Measurements from ENCODE around the gene MICALL2. TPM values are rescaled to one million over a fixed set of nuclear protein-coding genes. Genes with fewer than 3 reads are reported as not detected.

Gene MICALL2
- total RNA-seq, 1 donor from 2014 or later, result 18.9 TPM

DNA sequence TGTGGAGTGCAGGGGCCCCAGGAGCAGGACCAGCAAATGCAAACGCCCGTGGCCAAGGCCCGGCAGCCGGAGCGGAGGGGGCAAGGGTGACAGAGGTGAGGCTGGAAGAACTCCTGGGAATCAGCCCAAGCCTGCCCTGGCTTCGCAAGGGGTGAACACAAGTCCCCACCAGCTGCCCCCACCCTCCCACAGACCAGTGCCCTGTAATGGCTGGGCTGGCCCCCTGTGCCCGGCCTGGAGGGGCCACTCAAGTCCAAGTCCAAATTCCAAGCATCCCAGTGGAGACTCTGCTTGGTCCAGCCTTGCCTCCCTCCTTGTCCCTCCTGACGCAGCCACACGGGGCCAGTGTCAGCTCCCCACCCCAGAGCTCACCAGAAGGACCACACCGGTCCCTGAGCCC, 28.0 kb downstream of the MICALL2 start:
- H3K27me3 Mint-ChIP-seq (ENCODE audit: low read depth), result peaks cover 24% of the 10 kb centered on the region
- no peak overlapping the region for H3K4me3 Mint-ChIP-seq
- no peaks in the 10 kb centered on the region for H3K9me3 Mint-ChIP-seq
- no peak overlapping the region for H3K27ac Mint-ChIP-seq
- DNase-seq (ENCODE audit: low spot score in 2 of 2, unreplicated experiment in 2 of 2), result no peak
- TF ChIP-seq, protein P1, sequence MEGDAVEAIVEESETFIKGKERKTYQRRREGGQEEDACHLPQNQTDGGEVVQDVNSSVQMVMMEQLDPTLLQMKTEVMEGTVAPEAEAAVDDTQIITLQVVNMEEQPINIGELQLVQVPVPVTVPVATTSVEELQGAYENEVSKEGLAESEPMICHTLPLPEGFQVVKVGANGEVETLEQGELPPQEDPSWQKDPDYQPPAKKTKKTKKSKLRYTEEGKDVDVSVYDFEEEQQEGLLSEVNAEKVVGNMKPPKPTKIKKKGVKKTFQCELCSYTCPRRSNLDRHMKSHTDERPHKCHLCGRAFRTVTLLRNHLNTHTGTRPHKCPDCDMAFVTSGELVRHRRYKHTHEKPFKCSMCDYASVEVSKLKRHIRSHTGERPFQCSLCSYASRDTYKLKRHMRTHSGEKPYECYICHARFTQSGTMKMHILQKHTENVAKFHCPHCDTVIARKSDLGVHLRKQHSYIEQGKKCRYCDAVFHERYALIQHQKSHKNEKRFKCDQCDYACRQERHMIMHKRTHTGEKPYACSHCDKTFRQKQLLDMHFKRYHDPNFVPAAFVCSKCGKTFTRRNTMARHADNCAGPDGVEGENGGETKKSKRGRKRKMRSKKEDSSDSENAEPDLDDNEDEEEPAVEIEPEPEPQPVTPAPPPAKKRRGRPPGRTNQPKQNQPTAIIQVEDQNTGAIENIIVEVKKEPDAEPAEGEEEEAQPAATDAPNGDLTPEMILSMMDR (IDR thresholded peaks at IDR 0.05; ENCODE audit: unreplicated experiment), result no peak
- no peaks in the 10 kb centered on the region for H3K36me3 Mint-ChIP-seq
- no peaks in the 10 kb centered on the region for H3K4me1 Mint-ChIP-seq

- no peak overlapping the region for H3K4me3 Mint-ChIP-seq
- no peaks in the 10 kb centered on the region for H3K4me1 Mint-ChIP-seq
- H3K9me3 Mint-ChIP-seq, result no peaks in the 10 kb centered on the region
- peaks cover 30% of the 10 kb centered on the region for H3K27me3 Mint-ChIP-seq (ENCODE audit: low read depth)
- TF ChIP-seq, protein P1 (IDR thresholded peaks at IDR 0.05; ENCODE audit: unreplicated experiment), result no peak
- no peaks in the 10 kb centered on the region for H3K36me3 Mint-ChIP-seq
- no peak for DNase-seq (ENCODE audit: low spot score in 2 of 2, unreplicated experiment in 2 of 2)
- H3K27ac Mint-ChIP-seq, result no peak overlapping the region
Measured at GRCh38 chr7:1430056-1430845, 29.0 kb downstream of the MICALL2 start.

GRCh38 chr7:1428941-1429501, 30.2 kb downstream of the MICALL2 start:
- Mint-ChIP-seq H3K27me3 (ENCODE audit: low read depth) (peaks cover 37% of the 10 kb centered on the region), H3K27ac (no peak overlapping the region), H3K4me3 (no peak overlapping the region), H3K36me3 (no peaks in the 10 kb centered on the region), H3K9me3 (no peaks in the 10 kb centered on the region), H3K4me1 (no peaks in the 10 kb centered on the region)
- TF ChIP-seq, protein P1 (IDR thresholded peaks at IDR 0.05; ENCODE audit: unreplicated experiment), result no peak
- DNase-seq (ENCODE audit: low spot score in 2 of 2, unreplicated experiment in 2 of 2), result no peak

DNA sequence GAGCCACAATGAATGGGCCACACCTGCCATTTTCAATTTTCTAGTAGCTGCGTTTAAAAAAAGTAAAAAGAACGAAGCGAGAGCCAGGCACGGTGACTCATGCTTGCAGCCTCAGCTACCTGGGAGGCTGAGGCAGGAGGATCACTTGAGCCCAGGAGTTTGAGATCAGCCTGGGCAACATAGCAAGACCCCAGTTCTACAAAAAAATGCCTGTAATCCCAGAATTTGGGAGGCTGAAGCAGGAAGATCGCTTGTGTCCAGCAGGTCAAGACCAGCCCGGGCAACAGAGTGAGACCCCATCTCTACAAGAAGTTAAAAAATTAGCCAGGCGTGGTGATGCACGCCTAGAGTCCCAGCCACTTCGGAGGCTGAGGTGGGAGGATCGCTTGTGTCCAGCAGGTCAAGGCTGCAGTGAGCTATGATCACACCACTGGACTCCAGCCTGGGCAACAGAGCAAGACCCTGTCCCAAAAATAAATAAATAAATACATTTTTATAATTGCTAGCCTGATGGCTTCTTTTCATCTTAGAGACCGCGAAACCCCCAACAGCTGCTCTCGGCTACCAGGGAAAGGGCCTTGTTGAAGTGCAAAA, 32.1 kb downstream of the MICALL2 start:
- no peaks in the 10 kb centered on the region for H3K36me3 Mint-ChIP-seq
- peaks cover 10% of the 10 kb centered on the region for H3K4me1 Mint-ChIP-seq
- H3K27ac Mint-ChIP-seq, result no peak overlapping the region
- no peaks in the 10 kb centered on the region for H3K9me3 Mint-ChIP-seq
- no peak for DNase-seq (ENCODE audit: low spot score in 2 of 2, unreplicated experiment in 2 of 2)
- peaks cover 41% of the 10 kb centered on the region for H3K27me3 Mint-ChIP-seq (ENCODE audit: low read depth)
- no peak overlapping the region for H3K4me3 Mint-ChIP-seq
- TF ChIP-seq, protein P1 (IDR thresholded peaks at IDR 0.05; ENCODE audit: unreplicated experiment), result no peak

DNA sequence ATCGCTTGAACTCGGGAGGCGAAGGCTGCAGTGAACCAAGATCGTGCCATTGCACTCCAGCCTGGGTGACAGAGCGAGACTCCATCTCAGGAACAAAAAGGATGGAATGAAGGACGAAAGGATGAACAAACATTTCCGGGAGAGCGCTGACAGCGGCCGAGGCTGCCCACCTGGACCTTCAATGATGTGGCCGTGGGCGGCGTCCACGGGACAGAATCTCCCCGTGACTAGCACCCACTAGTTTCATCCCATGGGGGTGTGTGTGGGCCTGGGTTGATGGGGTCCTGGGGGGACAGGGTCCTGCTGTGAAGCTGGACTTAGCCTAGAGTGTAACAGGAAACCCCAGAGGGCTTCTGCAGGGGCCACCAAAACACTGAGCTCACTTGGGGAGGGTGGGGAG, 32.8 kb downstream of the MICALL2 start:
- no peaks in the 10 kb centered on the region for H3K9me3 Mint-ChIP-seq
- DNase-seq (ENCODE audit: low spot score in 2 of 2, unreplicated experiment in 2 of 2), result no peak
- H3K4me1 Mint-ChIP-seq, result peaks cover 10% of the 10 kb centered on the region
- H3K36me3 Mint-ChIP-seq, result no peaks in the 10 kb centered on the region
- TF ChIP-seq, protein P1 (IDR thresholded peaks at IDR 0.05; ENCODE audit: unreplicated experiment), result no peak
- no peak overlapping the region for H3K4me3 Mint-ChIP-seq
- no peak overlapping the region for H3K27ac Mint-ChIP-seq
- peaks cover 38% of the 10 kb centered on the region for H3K27me3 Mint-ChIP-seq (ENCODE audit: low read depth)
